ENCODE data around the gene C15orf61.

DNA sequence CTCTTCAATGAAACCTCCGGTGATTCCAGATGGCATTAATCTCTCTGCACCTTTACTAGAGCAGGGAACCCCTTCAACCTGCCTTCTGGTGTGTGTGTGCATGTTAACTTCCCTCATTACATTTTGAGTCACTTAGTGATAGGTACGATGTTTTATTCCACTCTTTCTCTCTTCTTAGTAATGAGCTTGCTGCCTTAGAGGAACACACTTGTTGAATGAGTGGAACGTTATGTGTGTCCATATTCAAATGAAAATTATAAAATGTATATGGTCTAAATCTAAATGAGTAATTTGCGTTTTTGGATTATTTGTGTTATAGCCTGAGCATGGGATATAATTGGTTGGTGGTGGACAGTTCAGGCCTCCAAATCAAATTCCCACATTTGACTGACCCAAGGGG is 33.6 kb downstream of the C15orf61 start:
- TF ChIP-seq, protein P1, sequence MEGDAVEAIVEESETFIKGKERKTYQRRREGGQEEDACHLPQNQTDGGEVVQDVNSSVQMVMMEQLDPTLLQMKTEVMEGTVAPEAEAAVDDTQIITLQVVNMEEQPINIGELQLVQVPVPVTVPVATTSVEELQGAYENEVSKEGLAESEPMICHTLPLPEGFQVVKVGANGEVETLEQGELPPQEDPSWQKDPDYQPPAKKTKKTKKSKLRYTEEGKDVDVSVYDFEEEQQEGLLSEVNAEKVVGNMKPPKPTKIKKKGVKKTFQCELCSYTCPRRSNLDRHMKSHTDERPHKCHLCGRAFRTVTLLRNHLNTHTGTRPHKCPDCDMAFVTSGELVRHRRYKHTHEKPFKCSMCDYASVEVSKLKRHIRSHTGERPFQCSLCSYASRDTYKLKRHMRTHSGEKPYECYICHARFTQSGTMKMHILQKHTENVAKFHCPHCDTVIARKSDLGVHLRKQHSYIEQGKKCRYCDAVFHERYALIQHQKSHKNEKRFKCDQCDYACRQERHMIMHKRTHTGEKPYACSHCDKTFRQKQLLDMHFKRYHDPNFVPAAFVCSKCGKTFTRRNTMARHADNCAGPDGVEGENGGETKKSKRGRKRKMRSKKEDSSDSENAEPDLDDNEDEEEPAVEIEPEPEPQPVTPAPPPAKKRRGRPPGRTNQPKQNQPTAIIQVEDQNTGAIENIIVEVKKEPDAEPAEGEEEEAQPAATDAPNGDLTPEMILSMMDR (IDR thresholded peaks at IDR 0.05) = no peak
- TF ChIP-seq POLR2A (IDR thresholded peaks at IDR 0.05) = no peak

Data from vagina (tissue), 2 donors.